Right lung (tissue), 5 donors: Measurements from ENCODE around the gene E4F1. TPM values are rescaled to one million over a fixed set of nuclear protein-coding genes. Genes with fewer than 3 reads are reported as not detected.

Experiments used
- DNase-seq, 2 donors: peaks; one replicate each; pipeline ENCODE4 v3.0.0-alpha.2; 2013
- polyA plus RNA-seq, 5 donors: library from polyadenylated mRNA; unstranded; fragments of 120-200 nt; gene quantifications; one replicate each; pipeline versions ENCODE4 v1.2.1 to v1.2.3, GENCODE V29; 2013; ENCODE audit warnings: inconsistent platforms in 1 of 5, low replicate concordance in 1 of 5; ENCODE audit not compliant: insufficient read length in 5 of 5, insufficient read depth in 1 of 5

Gene E4F1
- polyA plus RNA-seq, 5 donors: 9.7 to 24.6 (median 15.3) TPM

DNA sequence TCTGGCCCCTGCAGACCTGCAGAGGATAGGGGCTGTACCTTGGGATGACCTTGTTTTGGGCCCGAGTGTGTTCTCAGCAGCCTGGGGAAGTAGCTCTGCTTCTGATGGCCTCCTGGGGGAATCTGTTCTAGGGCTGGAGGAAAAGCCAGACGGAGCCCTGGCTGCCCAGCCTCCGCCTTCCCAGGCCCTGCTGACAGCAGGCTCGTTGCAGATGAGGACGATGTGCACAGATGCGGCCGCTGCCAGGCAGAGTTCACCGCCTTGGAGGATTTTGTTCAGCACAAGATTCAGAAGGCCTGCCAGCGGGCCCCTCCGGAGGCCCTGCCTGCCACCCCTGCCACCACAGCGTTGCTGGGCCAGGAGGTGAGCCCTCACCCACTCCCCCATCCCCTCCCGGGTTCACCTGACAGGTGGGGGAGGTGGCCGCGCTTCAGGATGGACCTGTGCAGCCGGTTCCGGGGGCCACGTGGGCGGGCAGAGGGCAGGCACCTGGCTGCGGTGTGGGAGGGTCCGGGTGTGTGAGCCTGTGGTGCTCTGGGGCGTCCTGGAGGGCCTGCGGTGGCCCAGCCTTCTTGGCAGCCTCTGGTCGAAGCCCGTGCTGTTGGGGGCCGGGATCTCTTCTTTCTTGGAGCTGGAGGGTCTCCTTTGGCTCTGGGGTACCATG, 4.9 kb downstream of the E4F1 start:
- DNase-seq: no peak

DNA sequence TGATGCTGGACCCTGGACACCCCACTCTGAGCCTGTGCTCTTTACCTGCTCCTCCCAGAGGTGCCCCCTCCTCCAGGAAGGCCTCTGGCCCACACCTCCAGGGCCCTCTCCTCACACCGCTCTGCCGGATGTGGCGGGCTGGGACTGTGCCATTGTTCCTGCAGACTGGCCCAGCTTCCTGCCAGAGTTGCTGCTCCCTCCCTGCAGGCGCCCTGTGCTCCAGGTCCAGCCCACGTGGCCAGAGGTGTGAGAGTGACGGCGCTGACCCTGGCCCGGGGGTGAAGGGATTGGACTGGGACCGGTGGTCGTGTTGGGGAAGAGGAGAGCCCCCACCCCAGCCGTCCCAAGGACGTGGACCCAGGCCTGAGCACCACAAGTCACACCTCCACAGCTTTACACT, 5.7 kb downstream of the E4F1 start:
- no peak for DNase-seq

DNA sequence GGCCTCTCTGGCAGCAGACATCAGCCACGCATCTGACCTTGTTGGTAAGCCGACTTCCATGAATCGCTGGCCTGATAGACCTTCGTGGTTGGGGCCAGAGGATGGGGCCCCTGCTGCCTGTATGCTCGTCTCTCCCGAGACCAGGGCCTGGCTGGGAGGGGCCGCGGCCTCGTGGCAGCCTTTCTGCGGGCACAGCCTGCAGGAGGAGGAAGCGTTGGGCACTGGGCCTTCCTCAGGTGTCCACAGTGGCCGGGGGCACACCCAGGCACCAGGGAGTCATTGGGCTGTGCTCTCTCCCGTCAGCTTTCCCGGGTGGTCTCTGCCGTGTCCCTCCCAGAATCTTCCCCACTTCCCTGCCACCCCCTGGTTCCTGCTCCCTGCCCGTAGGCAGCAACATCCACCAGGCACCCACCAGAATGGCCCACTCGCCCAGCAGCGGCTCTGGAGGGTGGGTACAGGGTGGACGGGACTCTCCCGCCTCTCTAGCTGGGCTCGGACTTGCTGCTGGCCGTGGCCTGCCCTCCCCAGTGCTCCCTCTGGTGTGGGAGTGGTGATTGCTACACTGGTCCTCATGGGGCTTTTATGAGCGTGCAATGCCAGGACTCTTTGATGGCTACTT, 6.3 kb downstream of the E4F1 start:
- DNase-seq: no peak

DNA sequence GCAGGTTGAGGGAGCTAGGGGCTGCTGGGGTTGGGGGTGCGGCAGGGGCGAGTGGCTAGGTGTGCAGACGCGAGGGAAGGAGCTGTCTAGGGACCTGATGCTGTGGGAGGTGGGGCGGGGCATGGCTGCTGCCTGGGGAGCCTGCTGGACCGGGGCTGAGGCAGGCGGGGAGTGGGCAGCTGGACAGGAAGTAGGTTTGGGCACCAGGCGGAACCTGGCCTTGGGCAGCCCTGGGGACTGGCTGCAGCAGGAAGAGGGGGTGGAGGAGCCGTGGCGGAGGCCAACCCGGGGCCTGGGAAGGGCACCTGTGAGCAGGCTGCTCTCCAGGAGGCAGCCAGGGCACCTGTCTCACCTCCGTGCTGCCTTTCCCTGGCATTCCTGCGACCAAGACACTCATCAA, 7.0 kb downstream of the E4F1 start:
- no peak for DNase-seq

DNA sequence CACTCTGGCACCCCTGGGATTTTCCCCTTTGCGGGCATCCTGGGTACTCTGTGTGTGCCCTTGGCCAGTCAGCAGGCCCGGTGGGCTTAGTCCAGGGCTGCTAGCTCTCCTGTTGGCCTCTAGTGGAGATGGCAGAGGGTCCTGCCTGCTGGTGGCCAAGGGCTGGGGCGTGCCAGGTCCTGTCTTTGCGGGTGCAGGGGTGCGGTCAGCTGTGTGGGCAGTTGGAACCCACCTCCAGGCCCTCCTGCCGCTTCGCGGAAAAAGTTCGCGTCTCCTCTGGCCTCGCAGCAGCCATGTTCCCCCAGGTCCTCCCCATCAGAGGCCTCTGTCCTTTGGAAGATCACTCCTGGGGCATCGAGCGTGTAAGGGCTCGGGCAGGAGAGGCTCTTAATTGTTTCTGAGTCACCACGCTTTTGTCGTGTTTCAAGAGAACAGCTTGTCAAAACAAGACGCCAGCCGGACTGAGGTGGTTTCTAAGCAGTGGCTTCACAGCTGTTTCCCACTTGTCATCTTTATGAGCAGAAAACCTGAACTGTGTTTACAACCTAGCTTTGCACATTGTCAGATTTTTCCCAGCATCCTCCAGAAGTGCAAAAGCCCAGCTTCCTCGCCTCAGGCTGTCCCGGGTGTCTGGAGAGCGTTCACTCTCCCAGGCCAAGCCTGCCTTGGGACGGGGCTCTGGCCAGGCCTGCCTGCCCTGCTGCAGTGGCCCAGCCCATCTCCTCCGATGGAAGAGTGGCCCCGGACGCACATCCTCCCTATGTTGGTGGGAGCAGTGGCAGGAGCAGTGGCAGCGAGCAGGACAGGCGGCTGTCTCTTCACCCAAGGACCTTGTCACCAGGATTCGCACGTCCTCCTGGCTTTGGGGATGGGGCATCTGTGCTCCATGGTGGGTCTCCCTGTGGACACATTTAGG, 7.9 kb downstream of the E4F1 start:
- DNase-seq: no peak

DNA sequence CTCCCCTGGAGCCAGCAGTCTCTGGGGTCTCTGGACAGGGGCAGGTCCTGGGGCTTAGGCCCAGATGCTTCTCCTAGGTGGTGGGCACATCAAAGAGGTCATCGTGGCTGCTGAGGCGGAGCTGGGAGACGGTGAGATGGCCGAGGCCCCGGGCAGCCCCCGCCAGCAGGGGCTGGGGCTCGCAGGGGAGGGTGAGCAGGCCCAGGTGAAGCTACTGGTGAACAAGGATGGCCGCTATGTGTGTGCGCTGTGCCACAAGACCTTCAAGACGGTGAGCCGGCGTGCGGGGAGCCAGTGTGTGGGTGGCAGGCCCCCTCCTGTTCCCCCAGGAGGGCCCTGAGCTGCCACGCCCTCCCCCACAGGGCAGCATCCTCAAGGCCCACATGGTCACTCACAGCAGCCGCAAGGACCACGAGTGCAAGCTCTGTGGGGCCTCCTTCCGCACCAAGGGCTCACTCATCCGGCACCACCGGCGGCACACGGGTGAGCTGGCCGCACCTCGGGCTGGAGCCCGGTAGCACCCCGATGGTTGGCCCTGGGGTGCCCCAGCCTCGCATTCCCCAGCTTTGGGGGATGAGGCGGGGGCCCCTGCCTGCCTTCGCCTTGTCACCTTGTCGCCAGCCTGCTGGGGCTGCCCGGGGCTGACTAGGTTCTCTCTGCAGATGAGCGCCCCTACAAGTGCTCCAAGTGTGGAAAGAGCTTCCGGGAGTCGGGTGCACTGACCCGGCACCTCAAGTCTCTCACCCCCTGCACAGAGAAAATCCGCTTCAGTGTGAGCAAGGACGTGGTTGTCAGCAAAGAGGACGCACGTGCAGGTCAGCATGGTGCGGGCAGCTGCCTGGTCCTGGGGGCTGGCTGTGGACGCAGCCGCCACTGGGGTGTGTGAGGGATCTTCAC, 9.0 kb downstream of the E4F1 start:
- no peak for DNase-seq

DNA sequence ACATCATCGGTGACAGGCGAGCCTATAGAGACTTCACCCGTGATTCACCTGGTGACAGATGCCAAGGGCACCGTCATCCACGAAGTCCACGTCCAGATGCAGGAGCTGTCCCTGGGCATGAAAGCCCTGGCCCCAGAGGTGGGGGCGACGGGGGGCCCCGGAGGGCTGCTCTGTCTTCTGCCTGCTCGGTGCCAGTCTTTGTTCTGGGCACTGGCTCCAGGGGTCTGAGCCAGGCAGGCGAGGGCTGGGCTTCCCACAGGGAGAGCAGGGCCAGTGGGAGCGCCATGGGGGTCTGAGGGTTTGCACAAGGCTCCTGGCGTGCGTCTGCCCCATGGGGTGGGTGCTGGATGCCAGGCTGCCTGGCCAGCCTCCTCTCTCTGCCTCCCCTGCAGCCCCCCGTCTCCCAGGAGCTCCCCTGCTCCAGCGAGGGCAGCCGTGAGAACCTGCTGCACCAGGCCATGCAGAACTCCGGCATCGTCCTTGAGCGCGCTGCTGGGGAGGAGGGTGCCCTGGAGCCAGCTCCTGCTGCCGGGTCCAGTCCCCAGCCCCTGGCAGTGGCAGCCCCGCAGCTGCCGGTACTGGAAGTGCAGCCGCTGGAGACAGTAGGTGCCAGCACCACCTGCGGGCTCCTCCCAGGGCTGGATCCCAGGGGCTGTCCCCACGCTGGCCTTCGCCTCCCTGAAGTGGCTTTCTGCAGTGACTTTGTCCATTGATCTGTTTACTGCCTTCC, 9.8 kb downstream of the E4F1 start:
- no peak for DNase-seq

DNA sequence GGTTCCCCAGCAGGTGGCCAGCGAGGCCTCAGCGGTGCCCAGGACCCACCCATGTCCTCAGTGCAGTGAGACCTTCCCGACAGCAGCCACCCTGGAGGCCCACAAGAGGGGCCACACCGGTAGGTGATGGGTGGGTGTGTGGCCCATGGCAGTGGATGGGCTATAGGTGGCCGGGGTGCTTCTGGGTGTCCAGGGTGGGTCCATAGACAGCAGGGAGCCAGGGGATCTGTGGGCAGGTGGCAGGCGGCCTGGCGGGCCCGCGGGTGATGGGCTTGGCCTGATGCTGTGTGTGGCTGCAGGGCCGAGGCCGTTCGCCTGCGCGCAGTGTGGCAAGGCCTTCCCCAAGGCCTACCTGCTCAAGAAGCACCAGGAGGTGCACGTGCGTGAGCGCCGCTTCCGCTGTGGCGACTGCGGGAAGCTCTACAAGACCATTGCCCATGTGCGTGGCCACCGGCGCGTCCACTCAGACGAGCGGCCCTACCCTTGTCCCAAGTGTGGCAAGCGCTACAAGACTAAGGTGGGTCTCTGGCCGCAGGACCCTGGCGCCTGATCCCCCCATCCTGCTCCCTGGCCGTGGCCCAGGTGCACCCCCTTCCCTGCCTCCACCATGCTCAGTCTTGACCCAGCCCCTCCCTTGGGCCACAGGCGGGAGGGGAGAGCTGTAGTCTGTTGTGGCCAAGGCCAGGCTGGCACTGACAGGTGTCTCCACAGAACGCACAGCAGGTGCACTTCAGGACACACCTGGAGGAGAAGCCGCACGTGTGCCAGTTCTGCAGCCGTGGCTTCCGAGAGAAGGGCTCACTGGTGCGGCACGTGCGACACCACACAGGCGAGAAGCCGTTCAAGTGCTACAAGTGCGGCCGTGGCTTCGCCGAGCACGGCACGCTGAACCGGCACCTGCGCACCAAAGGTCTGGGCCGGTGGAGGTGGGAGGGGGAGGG, 10.8 kb downstream of the E4F1 start:
- no peak for DNase-seq

DNA sequence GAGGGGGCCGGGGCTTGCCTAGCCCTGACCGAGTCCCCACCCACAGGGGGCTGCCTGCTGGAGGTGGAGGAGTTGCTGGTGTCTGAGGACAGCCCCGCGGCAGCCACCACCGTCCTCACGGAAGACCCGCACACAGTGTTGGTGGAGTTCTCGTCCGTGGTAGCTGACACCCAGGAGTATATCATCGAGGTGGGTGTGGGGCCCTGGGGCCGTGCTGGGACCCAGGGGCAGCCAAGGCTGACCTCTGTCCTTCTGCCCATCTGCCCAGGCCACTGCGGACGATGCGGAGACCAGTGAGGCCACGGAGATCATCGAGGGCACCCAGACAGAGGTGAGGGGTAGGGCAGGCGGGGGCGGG, 11.4 kb downstream of the E4F1 start:
- DNase-seq: no peak

DNA sequence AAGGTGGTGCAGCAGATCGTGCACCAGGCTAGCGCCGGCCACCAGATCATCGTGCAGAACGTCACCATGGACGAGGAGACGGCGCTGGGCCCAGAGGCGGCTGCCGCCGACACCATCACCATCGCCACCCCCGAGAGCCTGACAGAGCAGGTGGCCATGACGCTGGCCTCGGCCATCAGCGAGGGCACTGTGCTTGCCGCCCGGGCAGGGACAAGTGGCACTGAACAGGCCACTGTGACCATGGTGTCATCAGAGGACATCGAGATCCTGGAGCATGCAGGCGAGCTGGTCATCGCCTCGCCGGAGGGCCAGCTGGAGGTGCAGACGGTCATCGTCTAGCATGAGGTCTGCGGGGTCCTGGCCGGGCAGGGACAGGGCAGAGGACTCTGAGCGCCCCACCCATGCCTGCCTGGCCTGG, 11.9 kb downstream of the E4F1 start:
- DNase-seq: no peak

DNA sequence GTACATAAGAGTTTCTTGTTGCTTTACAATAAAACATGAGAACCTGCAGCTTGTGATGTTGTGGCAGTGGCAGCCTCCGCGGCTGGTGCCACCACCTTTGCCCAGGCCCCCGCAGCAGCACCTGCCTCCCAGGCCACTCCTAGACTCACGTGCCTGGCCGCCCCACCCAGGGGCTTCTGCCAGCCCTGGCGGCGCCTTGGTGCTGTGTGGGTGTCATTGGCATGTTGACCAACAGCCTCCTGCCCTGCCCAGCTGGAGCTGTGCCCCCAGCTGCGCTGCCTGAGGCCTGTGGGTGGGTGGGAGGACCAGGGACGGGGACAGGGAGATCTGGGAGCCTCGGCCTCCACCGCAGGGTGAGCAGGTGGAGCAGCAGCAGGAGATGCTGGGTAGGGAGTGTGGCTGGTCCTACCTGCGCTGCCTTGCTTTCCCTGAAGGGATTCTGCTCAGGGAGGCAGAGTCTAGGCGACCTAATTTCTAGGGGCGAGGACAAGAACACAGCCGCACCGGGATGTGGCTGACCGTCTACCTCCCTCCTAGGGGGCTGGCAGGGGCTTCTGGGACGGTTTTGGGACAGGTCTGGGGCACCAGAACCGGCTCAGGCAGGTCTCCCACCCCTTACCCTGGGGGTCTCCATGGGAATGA, 12.4 kb downstream of the E4F1 start:
- DNase-seq: no peak

DNA sequence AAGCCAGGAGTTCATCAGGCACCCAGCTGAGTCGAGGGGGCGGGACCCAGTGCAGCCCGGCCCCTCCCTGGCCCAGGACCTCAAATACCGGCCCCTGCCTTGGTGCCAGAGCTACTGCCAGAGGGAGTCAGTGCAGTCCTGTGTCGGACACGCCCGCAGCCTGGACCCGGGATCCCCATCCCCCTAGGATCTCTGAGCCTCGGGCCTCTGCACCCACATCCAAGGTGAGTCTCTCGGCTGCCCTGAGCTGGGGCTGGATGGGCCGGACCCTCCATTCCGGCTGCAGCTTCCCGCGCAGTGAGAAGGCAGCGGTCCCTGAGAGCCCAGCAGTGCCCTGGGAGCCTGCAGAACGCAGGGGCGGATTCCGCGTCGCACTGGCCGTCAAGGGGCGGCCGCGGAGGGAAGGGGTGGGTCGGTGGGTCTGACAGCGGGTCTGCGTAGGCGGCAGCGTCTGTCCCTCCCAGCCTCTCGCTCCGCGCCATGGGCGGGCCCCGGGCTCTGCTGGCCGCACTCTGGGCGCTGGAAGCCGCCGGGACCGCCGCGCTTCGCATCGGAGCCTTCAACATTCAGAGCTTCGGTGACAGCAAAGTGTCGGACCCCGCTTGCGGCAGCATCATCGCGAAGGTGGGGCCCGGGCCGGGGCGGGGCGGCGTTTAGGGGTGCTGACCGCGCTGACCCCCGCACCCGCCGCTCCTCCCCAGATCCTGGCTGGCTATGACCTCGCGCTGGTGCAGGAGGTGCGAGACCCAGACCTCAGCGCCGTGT, 13.1 kb downstream of the E4F1 start, which contains the start of gene DNASE1L2:
TSS of gene DNASE1L2 (plus strand) at position 108 of the 765 bp plus-strand sequence. CDS start at position 481, 373 bp downstream.
- no peak for DNase-seq

DNA sequence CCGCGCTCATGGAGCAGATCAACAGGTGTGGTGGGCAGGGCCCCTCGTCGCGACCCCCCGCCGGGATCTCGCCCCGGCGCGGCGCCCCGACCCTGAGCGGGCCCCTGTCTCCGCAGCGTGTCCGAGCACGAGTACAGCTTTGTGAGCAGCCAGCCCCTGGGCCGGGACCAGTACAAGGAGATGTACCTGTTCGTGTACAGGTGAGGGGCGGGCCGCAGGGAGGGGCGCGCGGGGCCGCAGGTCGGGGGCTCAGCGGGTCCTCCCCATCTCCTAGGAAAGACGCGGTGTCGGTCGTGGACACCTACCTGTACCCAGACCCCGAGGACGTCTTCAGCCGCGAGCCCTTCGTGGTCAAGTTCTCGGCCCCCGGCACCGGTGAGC, 13.7 kb downstream of the E4F1 start:
- DNase-seq: no peak

DNA sequence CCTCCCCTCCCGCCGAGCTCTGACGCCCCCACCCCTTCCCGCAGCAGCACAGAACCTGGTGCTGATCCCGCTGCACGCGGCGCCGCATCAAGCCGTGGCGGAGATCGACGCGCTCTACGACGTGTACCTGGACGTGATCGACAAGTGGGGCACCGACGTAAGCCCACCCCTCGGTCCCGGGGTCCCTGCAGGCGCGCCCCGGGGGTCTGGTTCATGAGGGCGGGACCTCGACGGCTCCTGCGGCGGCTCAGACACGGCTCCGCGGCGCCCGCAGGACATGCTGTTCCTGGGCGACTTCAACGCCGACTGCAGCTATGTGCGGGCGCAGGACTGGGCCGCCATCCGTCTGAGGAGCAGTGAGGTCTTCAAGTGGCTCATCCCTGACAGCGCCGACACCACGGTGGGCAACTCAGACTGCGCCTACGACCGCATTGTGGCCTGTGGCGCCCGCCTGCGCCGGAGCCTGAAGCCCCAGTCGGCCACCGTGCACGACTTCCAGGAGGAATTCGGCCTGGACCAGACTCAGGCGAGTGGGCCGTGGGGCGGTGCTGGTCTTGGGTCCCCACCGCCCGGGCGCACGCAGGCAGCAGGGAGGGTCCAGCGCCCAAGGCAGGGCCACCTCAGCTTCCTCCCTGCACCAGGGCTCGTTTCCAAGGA, 14.2 kb downstream of the E4F1 start:
- no peak for DNase-seq

DNA sequence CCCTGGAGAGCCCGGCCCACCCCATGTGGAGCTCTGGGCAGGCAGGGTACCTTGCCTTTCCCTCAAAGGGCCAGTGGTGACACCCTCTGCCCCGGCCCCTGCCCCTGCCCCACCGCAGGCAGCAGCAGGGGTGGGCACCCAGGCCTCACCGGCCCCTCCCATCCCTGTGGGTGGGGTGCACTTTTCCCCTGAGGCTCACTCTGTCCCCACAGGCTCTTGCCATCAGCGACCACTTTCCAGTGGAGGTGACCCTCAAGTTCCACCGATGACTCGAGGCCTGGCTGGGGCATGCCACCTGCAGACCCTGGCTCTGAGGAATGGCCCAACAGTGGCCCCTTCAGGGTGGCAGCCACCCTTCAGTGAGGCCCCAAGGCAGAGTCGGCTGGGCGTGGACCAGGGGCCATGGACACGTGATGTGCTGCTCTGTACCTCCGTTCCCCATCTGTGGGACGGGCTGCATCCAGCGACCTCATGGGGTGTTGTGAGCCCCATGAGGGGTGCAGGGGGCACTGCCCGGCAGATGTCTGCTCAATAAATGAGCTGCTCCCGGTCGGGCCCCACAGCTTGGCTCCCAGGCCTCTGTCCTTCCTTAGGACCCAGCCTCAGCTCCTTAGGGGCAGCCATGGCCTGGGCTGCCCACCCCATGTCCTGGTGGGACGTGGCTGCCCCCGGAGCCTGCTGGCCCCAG, 14.9 kb downstream of the E4F1 start:
- DNase-seq: no peak

DNA sequence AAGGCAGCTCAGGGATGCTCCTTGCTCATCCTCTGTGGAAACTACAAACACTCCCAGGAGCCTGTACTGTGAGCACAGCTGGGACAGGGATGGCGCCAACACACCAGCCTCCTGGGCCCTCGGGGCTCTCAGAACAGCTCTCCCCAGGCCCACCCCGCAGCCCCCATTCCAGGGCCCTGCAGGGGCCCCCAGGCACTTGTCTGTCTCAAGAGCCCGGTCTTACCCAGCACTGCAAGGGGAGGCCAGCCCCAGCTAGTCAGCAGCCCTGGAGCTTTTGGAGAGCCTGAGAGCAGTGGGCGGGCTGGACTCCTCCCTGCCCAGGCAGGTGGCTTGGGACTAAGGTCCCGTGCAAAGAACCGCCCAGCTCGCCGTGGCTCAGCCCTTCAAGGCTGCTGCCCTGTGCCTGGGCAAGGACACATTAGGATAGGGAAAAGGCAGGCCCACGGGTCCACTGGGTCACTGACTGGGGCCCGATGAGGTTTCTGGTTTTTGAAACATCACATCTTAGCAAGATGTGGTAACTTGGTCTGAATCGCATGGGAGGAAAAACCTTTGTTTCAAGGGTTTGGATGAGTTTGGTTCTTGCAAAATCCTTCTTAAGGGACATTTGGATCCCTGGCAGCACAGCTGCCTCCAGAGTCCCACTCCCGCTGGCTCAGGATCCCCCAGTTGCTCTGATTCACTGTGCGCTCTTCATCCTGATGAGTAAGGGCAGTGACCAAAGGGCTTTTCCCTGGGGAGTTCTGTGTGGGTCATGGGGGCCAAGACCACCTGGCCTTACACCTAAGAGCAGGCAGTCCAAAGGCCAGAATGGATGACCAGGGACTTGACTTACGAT, 15.7 kb downstream of the E4F1 start:
- no peak for DNase-seq
